Epithelial cell of esophagus (primary cell): Measurements from ENCODE around the gene ADIPOR2.

ENCODE experiments used
- DNase-seq: peaks from one replicate; pipeline ENCODE4 v3.0.0; 2010; ENCODE audit warnings: low read depth
- H3K4me3 ChIP-seq: 2 replicates; pipeline ENCODE4 v1.5.1; 2011; ENCODE audit warnings: mild to moderate bottlenecking, low read length, control low read depth
- TF ChIP-seq, protein P1 (sequence below): IDR thresholded peaks from 2 replicates; pipeline ENCODE4 v1.5.1; 2011; ENCODE audit warnings: low read depth, mild to moderate bottlenecking, low read length, control low read depth, inconsistent platforms; ENCODE audit not compliant: insufficient read depth; ENCODE audit errors: missing control alignments

ADIPOR2 gene

DNA sequence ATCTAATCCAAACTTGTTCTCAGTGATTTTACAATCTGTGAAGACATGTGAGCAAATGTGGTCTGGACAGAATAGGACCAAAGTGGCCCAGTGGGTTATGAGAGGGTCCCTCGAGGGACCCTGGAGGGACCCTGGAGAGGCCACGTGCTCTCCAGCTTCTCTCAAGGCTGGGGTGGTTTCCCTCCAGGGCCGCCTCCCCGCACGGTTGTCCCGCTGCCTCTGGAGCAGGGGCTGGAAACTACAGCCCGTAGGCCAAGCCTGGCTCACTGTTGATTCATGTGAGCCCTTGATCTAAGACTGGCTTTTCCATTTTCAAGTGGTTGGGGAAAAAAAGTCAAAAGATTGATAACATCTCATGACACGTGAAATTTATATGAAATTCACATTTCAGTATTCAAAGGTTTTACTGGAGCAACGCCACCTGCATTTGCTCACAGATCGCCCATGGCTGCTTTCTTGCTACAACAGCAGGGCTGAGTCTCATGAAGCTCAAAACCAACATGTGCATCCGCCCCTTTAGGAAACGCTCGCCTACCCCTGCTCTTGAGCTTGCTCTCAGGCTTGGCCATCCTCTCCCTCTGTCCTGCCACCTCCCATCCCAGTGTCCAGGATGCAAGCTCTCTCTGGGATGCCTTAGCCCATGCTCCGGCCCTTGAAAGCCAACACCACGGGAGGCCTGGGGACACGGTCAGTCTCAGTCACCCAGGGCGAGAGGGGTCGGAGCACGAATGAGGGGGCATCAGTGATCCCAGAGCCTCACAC lies 117.3 kb downstream of the ADIPOR2 start:
- TF ChIP-seq, protein P1, sequence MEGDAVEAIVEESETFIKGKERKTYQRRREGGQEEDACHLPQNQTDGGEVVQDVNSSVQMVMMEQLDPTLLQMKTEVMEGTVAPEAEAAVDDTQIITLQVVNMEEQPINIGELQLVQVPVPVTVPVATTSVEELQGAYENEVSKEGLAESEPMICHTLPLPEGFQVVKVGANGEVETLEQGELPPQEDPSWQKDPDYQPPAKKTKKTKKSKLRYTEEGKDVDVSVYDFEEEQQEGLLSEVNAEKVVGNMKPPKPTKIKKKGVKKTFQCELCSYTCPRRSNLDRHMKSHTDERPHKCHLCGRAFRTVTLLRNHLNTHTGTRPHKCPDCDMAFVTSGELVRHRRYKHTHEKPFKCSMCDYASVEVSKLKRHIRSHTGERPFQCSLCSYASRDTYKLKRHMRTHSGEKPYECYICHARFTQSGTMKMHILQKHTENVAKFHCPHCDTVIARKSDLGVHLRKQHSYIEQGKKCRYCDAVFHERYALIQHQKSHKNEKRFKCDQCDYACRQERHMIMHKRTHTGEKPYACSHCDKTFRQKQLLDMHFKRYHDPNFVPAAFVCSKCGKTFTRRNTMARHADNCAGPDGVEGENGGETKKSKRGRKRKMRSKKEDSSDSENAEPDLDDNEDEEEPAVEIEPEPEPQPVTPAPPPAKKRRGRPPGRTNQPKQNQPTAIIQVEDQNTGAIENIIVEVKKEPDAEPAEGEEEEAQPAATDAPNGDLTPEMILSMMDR: no peak
- no peak for DNase-seq
- no peak overlapping the region for H3K4me3 ChIP-seq

GRCh38 chr12:1808798-1809480 lies 118.1 kb downstream of the ADIPOR2 start:
- no peak for DNase-seq
- no peak overlapping the region for H3K4me3 ChIP-seq
- TF ChIP-seq, protein P1: no peak

- H3K4me3 ChIP-seq: no peak overlapping the region
- no peak for DNase-seq
- TF ChIP-seq, protein P1: no peak
Observed at GRCh38 chr12:1809591-1810190, 118.8 kb downstream of the ADIPOR2 start.

- TF ChIP-seq, protein P1: no peak
- DNase-seq: no peak
- no peak overlapping the region for H3K4me3 ChIP-seq
Observed at GRCh38 chr12:1810201-1810930, 119.5 kb downstream of the ADIPOR2 start.

DNA sequence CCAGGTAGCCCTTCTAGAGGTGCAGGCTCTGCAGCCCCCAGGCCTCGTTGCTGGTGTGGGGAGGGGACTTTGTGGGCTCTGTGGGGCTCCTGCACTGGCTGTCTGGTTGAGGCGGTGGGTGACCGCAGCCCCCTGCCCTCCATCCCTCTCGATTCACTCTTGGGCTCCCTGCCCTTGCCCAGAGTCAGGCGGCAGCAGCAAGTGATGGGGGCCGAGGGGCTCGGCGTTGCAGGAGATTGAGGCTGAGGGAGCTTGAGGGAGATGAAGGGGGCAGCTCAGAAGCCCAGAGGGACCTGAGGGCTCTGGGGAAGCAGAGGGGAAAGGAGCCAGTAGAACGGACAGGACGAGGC lies 120.0 kb downstream of the ADIPOR2 start:
- TF ChIP-seq, protein P1: no peak
- DNase-seq: no peak
- H3K4me3 ChIP-seq: no peak overlapping the region

DNA sequence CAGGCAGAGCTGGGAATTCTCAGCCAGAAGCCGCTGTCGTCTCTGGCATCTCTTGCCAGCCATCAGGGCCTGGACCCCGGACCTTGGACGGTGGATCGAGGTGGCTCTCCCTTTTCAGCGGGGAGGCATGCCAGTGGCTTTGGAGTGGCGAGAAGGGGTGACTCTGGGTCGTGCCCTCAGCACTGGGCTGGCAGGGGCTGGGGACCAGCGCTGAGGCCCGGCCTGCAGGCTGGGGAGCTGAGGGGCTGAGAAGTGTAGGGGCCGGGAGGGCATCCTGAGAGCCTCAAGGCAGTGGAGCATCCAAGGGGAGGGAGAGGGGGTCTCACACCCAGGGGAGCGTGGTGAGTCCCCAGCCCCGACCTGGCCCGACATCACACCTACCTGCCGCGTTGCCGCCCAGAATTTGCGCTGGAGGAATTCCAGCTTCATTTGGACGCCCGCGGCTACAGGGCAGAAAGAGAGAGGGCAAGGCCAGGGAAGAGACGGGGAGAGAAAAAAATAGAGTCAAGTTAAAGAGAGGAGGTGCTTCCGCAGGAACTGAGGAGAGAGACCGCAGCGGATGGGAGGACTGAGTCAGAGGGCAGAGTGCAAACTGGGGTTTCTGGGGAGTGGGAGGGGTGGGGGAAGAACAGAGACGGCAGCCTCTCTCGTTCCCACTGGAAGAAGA lies 120.5 kb downstream of the ADIPOR2 start:
- TF ChIP-seq, protein P1: no peak
- DNase-seq: no peak

More for the DNA sequence above, 120.5 kb downstream of the ADIPOR2 start:
- H3K4me3 ChIP-seq: no peak overlapping the region
